ENCODE data around the gene LRRN1. TPM values are rescaled to one million over a fixed set of nuclear protein-coding genes. Genes with fewer than 3 reads are reported as not detected.

The LRRN1 gene
- under 1 TPM; 0.20 to 0.46 TPM for total RNA-seq

DNA sequence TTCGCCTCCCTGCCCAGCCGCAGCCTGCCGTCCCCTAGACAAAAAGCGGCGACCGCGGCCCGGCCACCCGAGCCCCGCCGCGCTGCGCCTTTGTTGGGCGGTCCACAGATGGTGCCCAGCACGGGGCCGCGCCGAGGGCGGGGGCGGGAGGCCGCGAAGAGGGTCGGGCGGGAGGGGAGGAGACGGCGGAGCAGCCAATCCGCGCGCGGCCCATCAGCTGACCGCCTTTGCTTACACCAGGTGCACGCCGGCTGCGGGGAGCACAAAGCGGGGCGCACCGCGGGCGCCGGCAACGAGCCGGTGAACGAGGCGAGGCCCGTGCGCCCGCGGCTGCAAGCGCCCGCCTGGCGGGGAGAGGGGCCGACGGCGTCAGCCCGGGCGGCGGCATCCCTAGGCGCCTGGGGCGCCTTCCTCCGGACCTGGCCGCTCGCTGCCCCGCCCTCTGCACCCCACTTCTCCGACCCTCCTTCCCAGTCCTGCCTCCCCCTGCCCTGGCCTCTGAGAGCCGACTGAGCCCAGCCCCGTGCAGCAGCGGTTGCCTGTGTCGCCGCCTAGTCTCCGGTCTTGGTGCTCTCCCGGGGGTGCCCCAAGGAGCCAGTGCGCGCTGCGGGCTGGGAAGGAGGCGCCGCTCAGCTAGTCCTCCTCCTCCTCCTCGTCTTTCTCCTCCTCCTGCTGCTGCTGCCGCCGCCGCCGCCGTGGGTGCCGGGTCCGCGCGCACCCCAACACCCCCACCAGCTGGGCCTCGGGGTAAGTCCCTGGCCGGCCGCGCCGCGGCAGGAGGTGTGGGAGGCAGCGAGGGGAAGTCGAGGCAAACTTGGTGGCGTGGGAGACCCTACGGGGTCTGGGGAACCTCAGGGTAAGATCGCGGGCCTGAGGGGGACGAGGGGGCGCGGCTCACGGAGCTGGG lies at the start of gene LRRN1:
Gene LRRN1, plus strand, starts transcription at position 259 of the 907 bp plus-strand sequence. CDS start 45,211 bp downstream, outside the sequence.
- peaks cover 54% of the 10 kb centered on the region for H3K27me3 Mint-ChIP-seq

DNA sequence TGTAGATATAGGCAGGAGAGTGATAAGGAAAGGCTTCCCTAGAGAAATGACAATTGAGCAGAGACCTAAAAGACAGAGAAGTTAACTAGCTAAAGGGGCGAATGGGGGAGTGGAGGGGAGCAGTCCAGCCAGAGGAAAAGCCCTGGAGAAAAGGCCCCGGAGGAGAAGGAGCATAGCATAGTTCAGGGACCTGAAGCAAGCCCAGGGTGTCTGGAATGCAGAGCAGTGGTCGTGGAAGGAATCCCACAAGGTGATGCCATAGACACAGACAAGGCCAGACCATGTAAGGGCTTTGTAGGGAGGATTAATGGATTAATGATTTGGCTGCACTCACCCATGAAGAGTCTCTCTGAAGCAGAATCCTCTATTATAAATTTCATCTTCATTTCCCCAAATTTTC lies 45.8 kb upstream of the LRRN1 start:
- no peak for DNase-seq
- Mint-ChIP-seq H3K27ac (no peak overlapping the region), H3K36me3 (ENCODE audit: low read depth) (no peaks in the 10 kb centered on the region), H3K4me3 (no peak overlapping the region), H3K27me3 (no peaks in the 10 kb centered on the region), H3K9me3 (no peaks in the 10 kb centered on the region), H3K4me1 (no peaks in the 10 kb centered on the region)
- ChIA-PET CTCF (no interaction called here), POLR2A (no interaction called here)

More for the DNA sequence above, at the start of gene LRRN1:
- H3K27ac Mint-ChIP-seq, result peak within 1 kb of the TSS; percentile 55
- peaks cover 12% of the 10 kb centered on the region for H3K4me1 Mint-ChIP-seq
- CTCF ChIA-PET, result no interaction called here
- peak within 1 kb of the TSS; percentile 72 for H3K4me3 Mint-ChIP-seq
- H3K9me3 Mint-ChIP-seq, result no peaks in the 10 kb centered on the region
- POLR2A ChIA-PET, result no interaction called here
- H3K36me3 Mint-ChIP-seq (ENCODE audit: low read depth), result no peaks in the 10 kb centered on the region
- DNase-seq, result peak; percentile 31

DNA sequence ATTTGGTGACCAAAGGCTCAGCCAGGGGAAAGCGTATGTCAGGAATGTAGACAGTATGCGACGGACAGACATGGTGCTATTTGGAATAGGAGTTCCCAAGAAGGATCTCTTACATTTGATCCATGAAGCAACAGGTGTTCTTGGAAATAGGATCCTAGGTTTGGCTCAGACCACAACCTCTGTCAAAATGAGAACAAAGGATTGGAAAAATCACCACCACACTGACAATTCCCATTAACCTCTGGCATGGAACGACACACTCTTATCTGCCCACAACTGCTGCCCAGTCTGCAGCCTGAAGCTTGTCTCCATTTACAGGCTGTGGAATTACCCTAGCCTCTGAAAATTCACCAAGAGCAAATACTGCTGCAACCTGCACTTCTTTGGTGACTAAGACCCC lies 33.6 kb upstream of the LRRN1 start:
- ChIA-PET POLR2A (no interaction called here), CTCF (no interaction called here)
- Mint-ChIP-seq H3K4me3 (no peak overlapping the region), H3K9me3 (no peaks in the 10 kb centered on the region), H3K27me3 (no peaks in the 10 kb centered on the region), H3K4me1 (no peaks in the 10 kb centered on the region), H3K27ac (no peak overlapping the region), H3K36me3 (ENCODE audit: low read depth) (no peaks in the 10 kb centered on the region)
- no peak for DNase-seq

- H3K4me1 Mint-ChIP-seq, result no peaks in the 10 kb centered on the region
- no peaks in the 10 kb centered on the region for H3K9me3 Mint-ChIP-seq
- ChIA-PET CTCF (no interaction called here), POLR2A (no interaction called here)
- no peaks in the 10 kb centered on the region for H3K36me3 Mint-ChIP-seq (ENCODE audit: low read depth)
- H3K4me3 Mint-ChIP-seq, result no peak overlapping the region
- H3K27me3 Mint-ChIP-seq, result no peaks in the 10 kb centered on the region
- H3K27ac Mint-ChIP-seq, result no peak overlapping the region
- no peak for DNase-seq
Observed at GRCh38 chr3:3766140-3766539, 33.1 kb upstream of the LRRN1 start.

DNA sequence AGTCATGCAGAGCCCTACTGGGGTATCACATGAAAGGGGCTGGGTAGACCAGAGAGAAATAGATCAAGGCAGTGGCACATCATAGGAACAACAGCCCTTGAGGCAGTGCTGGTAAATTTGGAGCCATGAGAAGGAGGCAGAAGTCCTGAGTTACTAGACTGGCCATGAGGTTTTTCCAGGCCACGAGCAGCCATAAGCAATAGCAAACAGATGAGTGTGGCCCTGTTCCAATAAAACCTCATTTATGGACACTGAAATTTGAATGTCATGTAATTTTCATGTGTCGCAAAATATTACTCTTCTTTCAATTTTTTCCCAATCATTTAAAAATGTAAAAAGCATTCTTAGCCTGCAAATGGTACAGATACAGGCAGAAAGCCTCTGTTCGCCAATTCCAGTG lies 28.1 kb upstream of the LRRN1 start:
- no peaks in the 10 kb centered on the region for H3K36me3 Mint-ChIP-seq (ENCODE audit: low read depth)
- H3K9me3 Mint-ChIP-seq, result peaks cover 3% of the 10 kb centered on the region
- H3K4me3 Mint-ChIP-seq, result no peak overlapping the region
- CTCF ChIA-PET, result no interaction called here
- POLR2A ChIA-PET, result no interaction called here
- no peak overlapping the region for H3K27ac Mint-ChIP-seq
- no peaks in the 10 kb centered on the region for H3K4me1 Mint-ChIP-seq
- no peak for DNase-seq
- H3K27me3 Mint-ChIP-seq, result no peaks in the 10 kb centered on the region

DNA sequence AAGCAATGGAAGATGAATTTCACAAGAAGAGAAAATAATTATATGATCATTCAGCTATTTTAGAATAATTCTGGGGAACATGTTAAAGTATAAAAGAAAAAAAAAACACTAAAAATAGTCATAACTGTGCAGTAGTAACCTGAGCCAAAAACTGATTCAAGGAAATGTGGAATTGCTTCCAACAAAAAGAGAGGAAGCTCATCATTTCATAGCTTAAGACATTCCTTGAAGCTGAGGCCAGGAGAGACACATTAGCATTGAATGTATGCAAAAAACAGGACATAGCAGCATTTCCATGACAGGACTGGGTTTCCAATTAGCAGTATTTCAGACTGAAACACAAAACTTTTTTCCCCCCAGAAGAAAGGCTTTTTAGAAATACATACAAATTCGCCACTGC lies 27.7 kb upstream of the LRRN1 start:
- ChIA-PET CTCF (interaction anchor here (1.6 kb wide), 1 partner anchor 15 kb away, joined by 5 read pairs; no protein-coding TSS in a partner anchor), POLR2A (no interaction called here)
- peaks cover 3% of the 10 kb centered on the region for H3K9me3 Mint-ChIP-seq
- no peak overlapping the region for H3K27ac Mint-ChIP-seq
- H3K4me3 Mint-ChIP-seq, result no peak overlapping the region
- DNase-seq, result no peak
- H3K27me3 Mint-ChIP-seq, result no peaks in the 10 kb centered on the region
- no peaks in the 10 kb centered on the region for H3K36me3 Mint-ChIP-seq (ENCODE audit: low read depth)
- H3K4me1 Mint-ChIP-seq, result no peaks in the 10 kb centered on the region

DNA sequence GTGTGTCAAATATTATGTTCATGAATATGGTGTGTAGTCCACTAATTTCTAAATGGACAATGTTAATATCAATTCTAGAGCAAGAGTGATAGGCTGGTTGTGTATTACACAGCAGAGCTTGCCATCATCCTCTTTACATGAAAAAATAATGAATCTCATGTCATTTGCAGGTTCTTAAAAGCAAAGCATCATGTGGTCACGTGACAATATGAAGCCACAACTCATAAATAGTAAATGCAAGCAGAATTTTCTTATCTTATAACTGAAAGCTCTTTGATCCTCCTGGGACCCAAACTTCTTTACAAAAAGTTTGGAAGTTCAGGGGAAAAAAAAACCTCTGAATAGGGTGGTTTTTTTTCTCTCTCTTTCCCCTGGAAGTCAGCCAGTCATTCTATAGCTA lies 26.9 kb upstream of the LRRN1 start:
- H3K4me1 Mint-ChIP-seq, result no peaks in the 10 kb centered on the region
- peaks cover 3% of the 10 kb centered on the region for H3K9me3 Mint-ChIP-seq
- no peak for DNase-seq
- no peak overlapping the region for H3K4me3 Mint-ChIP-seq
- H3K27me3 Mint-ChIP-seq, result no peaks in the 10 kb centered on the region
- no peak overlapping the region for H3K27ac Mint-ChIP-seq
- H3K36me3 Mint-ChIP-seq (ENCODE audit: low read depth), result no peaks in the 10 kb centered on the region
- ChIA-PET CTCF (interaction anchor here (1.6 kb wide), 1 partner anchor 15 kb away, joined by 5 read pairs; no protein-coding TSS in a partner anchor), POLR2A (no interaction called here)

DNA sequence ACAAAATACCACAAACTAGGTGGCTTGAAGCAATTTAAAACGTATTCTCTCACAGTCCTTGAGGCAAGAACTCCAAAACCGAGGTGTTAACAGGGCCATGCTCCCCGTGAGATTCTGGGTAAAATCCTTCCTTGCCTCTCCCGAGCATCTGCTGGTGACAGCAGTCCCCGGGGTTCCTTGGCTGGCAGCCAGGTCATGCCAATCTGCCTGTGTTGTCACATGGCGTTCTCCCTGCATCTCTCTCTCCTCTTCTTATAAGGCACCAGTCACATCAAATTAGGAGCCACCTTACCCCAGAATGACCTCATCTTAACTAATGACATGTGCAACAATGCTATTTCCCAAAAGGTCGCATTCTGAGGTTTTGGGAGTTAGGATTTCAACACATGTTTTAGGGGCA lies 26.3 kb upstream of the LRRN1 start:
- no peaks in the 10 kb centered on the region for H3K36me3 Mint-ChIP-seq (ENCODE audit: low read depth)
- no peak for DNase-seq
- H3K27ac Mint-ChIP-seq, result no peak overlapping the region
- ChIA-PET CTCF (interaction anchor here (1.6 kb wide), 1 partner anchor 14 kb away, joined by 5 read pairs; no protein-coding TSS in a partner anchor), POLR2A (no interaction called here)
- H3K4me3 Mint-ChIP-seq, result no peak overlapping the region
- H3K9me3 Mint-ChIP-seq, result peaks cover 3% of the 10 kb centered on the region
- H3K27me3 Mint-ChIP-seq, result no peaks in the 10 kb centered on the region
- no peaks in the 10 kb centered on the region for H3K4me1 Mint-ChIP-seq

GRCh38 chr3:3776607-3777006 lies 22.6 kb upstream of the LRRN1 start:
- Mint-ChIP-seq H3K27ac (no peak overlapping the region), H3K4me3 (no peak overlapping the region), H3K36me3 (ENCODE audit: low read depth) (no peaks in the 10 kb centered on the region), H3K4me1 (no peaks in the 10 kb centered on the region), H3K27me3 (no peaks in the 10 kb centered on the region), H3K9me3 (peaks cover 3% of the 10 kb centered on the region)
- no peak for DNase-seq
- CTCF ChIA-PET, result no interaction called here
- POLR2A ChIA-PET, result no interaction called here

- Mint-ChIP-seq H3K9me3 (peaks cover 3% of the 10 kb centered on the region), H3K27me3 (no peaks in the 10 kb centered on the region), H3K36me3 (ENCODE audit: low read depth) (no peaks in the 10 kb centered on the region), H3K27ac (no peak overlapping the region), H3K4me1 (no peaks in the 10 kb centered on the region), H3K4me3 (no peak overlapping the region)
- no peak for DNase-seq
- ChIA-PET CTCF (interaction anchor here (1.0 kb wide), 1 partner anchor 39 kb away, joined by 3 read pairs; no protein-coding TSS in a partner anchor), POLR2A (no interaction called here)
Observed at GRCh38 chr3:3778216-3778615, 21.0 kb upstream of the LRRN1 start.

GRCh38 chr3:3778641-3779270 lies 20.5 kb upstream of the LRRN1 start:
- POLR2A ChIA-PET, result no interaction called here
- Mint-ChIP-seq H3K27ac (no peak overlapping the region), H3K36me3 (ENCODE audit: low read depth) (no peaks in the 10 kb centered on the region), H3K4me3 (no peak overlapping the region), H3K27me3 (no peaks in the 10 kb centered on the region), H3K9me3 (peaks cover 3% of the 10 kb centered on the region), H3K4me1 (no peaks in the 10 kb centered on the region)
- CTCF ChIA-PET, result interaction anchor here (1.0 kb wide), 1 partner anchor 39 kb away, joined by 3 read pairs; no protein-coding TSS in a partner anchor
- no peak for DNase-seq

GRCh38 chr3:3782457-3782856 lies 16.8 kb upstream of the LRRN1 start:
- CTCF ChIA-PET, result no interaction called here
- Mint-ChIP-seq H3K4me3 (no peak overlapping the region), H3K36me3 (ENCODE audit: low read depth) (no peaks in the 10 kb centered on the region), H3K4me1 (no peaks in the 10 kb centered on the region), H3K27me3 (no peaks in the 10 kb centered on the region), H3K9me3 (no peaks in the 10 kb centered on the region), H3K27ac (no peak overlapping the region)
- no peak for DNase-seq
- POLR2A ChIA-PET, result no interaction called here

DNA sequence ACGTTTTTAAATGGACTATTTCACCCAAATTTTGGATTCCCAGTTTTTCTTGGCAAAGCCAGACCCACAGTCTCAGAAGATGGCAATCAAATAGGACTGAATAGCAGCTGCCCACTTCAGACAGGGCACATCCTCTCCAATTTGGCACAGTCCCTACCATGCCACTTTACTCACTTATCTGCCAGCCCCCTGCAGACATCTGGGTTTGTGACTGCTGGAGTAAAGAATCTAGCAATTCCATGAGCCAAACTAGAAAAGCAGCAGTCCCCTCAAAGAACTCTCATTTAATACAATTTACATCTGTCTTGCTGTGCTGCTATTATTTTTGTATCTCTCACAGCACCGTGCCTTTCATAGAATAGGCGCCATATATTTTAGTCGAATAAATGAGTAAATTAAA lies 16.0 kb upstream of the LRRN1 start:
- no peak overlapping the region for H3K27ac Mint-ChIP-seq
- H3K36me3 Mint-ChIP-seq (ENCODE audit: low read depth), result no peaks in the 10 kb centered on the region
- no peaks in the 10 kb centered on the region for H3K9me3 Mint-ChIP-seq
- H3K4me1 Mint-ChIP-seq, result no peaks in the 10 kb centered on the region
- POLR2A ChIA-PET, result no interaction called here
- DNase-seq, result no peak
- no peak overlapping the region for H3K4me3 Mint-ChIP-seq
- H3K27me3 Mint-ChIP-seq, result no peaks in the 10 kb centered on the region
- CTCF ChIA-PET, result no interaction called here

All from activated CD4-positive, alpha-beta T cell treated with anti-CD3 and anti-CD28 coated beads, Interleukin-2, amount 10 ng/mL, durations not matched to agents 7 days and 5 days (primary cell).